GM13976 (cell line): ENCODE measurements around the gene GINS1.

Experiments used
- DNase-seq: peaks from one replicate; pipeline ENCODE4 v3.0.0; 2012; ENCODE audit warnings: low spot score
- CTCF ChIP-seq: IDR thresholded peaks from 2 replicates; pipeline ENCODE4 v1.5.1; 2012; ENCODE audit warnings: borderline replicate concordance, mild to moderate bottlenecking; ENCODE audit not compliant: insufficient read depth; ENCODE audit errors: extremely low read depth, missing control alignments, control extremely low read depth
- in situ Hi-C: fragments of 300-500 bp; cut with MboI; formaldehyde crosslinking; loops from one replicate; pipeline ENCODE4 v1.12.0; 2022; ENCODE audit warnings: low sequenced_read_pairs, mixed read lengths, inconsistent platforms; ENCODE audit not compliant: unreplicated experiment

GINS1 gene

GRCh38 chr20:25368976-25369375, 38.5 kb upstream of the GINS1 start:
- no peak for DNase-seq
- TF ChIP-seq CTCF = no peak
- in situ Hi-C loops = no loop called here

DNA sequence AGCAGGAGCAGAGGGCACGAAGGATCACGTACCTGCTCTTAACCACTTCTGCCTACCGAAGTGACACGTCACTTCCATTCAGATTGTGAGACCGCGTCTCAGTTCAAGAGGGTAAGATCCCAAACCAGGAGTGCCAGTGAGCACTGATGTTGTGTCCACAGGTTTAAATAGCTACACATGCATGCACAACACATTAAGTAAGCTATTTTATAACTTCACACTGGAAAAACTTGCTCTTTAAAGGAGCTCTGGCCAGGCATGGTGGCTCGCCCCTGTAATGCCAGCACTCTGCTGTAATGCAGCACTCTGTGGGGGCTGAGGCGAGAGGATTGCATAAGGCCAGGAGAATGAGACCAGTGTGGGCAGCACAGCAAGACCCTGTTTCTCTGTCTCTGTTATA, 37.9 kb upstream of the GINS1 start:
- in situ Hi-C loops = no loop called here
- TF ChIP-seq CTCF = no peak
- no peak for DNase-seq

DNA sequence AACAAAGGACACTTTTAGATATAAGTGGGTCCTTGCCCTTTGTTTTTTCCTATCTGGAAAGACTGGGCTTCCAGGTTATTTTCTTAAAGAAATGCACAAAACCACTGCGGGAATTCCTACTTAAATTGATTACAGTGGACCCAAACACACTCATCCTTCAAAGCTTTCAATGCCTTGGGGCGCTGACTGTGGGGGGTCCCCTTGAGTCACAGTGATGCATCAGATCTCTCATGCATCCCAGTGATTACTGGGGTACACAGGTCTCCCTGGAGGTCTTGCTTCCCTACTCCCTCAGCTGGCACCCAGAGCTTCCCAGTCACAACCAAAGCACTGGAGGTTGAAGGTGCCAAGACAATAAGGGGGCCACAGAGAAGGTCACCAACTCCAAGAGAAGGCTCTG, 37.5 kb upstream of the GINS1 start:
- no peak for TF ChIP-seq CTCF
- no peak for DNase-seq
- in situ Hi-C loops = no loop called here

GRCh38 chr20:25372584-25373336, 34.7 kb upstream of the GINS1 start:
- TF ChIP-seq CTCF = no peak
- DNase-seq = no peak
- in situ Hi-C loops = no loop called here

GRCh38 chr20:25374842-25375241, 32.6 kb upstream of the GINS1 start:
- no peak for TF ChIP-seq CTCF
- DNase-seq = no peak
- in situ Hi-C loops = loop anchor here (25.0 kb wide), 1 partner anchor 188 kb away; the partner anchor contains the start of gene ENTPD6

DNA sequence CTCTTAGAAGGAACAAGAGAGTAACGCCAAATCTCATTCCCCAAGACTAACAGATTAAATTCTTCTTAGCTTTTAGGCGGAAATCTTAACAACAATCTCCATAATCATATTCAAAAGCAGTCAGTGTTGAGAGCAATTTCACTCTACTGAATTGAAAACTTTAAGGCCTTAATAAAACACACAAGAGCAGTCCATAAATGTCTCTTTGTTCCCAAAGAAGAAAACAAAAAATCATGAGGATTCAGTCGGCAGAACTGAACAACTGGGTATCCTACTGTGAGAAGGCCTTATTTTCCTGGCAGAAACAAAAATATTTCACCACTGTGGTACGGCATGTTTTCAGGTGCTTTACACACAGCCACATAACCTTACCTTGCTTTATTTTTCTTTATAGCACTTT, 31.2 kb upstream of the GINS1 start:
- no peak for TF ChIP-seq CTCF
- DNase-seq = no peak
- in situ Hi-C loops = loop anchor here (25.0 kb wide), 1 partner anchor 189 kb away; the partner anchor contains the start of gene ENTPD6
